NCI-H2171 treated with DMSO at 0.1 percent for 48 hours (cell line): ENCODE data around the gene PPP1R14B.

ENCODE experiments used
- DNase-seq: peaks from one replicate; lab custom pipeline; 2025; lab: John Stamatoyannopoulos, UW

Gene PPP1R14B

DNA sequence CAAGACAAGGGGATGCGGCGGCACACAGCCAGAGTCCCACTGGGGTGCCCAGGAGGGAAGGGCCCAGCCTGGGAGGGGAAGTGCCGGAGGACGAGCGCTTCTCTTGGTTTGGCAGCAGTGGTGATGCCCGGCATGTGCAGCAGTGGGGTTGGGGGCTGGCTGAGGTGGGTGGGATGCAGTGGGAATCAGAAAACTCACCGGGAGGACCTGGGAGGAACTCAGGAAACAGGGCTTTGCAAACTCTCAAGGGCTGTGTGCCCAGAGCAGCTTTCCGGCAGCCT is 37.2 kb downstream of the PPP1R14B start:
- no peak for DNase-seq

DNA sequence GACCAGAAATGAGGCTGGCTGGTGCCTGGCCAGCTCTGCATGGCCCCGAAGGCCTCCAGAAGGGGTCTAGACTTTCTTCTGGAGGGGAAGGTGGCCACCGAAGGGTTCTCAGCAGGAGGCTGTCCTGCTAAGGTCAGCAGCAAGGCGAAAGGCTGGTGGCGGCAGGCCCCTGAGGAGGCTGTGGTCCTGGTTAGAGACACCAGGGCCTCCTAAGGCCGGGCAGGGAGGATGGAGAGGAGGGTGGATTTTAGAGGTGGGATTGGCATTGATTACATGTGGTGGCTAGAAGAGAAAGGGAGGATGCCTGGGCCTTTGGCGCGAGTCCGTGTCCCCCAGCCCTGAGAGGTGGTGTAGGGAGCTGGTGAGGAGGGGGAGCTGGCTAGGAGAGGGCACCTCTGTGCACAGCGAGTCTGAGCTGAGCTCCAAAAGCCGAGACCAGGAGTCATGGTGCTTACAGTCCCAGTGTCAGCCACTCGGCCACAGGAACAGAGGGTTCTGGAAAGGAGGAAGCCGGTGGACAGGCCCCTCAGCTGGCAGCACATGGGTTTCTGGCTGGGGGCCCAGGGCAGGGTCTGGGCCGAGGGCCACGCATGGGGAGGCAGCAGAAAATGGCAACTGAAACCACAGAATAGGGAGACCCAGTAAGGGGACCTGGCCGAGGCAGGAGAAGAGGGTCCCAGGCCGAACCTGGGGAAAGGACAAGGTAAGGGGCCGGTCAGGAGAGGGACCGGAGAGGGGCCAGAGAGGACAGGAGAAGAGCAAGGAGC is 37.8 kb downstream of the PPP1R14B start:
- DNase-seq: no peak

DNA sequence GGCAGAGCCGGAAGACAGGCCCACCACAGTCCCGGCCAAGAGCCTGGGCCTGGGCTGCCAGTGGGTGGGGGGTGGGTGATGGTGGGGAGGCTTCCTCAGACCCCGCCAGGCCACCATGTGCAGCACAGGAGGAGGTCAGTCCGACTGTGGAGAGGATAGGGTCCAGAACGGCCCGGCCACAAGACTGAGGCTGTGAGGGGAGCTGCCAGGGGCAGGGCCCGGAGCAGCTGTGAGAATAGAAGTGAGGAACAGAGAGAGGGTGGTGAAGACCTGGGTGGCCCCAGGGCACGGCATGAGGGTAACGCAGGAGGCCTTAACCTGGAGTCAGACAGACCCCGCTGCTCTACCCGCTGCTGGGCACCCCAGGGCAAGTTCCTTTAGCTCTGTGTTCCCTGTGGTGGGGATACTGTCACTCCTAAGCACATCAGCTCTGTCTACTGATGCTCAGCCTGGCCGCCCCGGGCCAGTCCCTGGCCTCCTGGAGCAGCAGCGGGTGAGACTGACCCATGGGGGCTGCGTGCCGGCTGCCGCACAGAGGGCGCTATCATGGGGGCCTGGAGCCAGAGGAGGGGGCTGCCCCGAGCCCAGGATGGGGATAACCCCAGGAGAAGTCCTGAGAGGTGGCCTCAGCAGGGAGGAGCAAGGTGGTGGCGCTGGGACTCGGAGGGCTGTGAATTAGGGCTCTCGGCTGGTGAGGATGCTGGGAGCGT is 38.5 kb downstream of the PPP1R14B start:
- DNase-seq: no peak

DNA sequence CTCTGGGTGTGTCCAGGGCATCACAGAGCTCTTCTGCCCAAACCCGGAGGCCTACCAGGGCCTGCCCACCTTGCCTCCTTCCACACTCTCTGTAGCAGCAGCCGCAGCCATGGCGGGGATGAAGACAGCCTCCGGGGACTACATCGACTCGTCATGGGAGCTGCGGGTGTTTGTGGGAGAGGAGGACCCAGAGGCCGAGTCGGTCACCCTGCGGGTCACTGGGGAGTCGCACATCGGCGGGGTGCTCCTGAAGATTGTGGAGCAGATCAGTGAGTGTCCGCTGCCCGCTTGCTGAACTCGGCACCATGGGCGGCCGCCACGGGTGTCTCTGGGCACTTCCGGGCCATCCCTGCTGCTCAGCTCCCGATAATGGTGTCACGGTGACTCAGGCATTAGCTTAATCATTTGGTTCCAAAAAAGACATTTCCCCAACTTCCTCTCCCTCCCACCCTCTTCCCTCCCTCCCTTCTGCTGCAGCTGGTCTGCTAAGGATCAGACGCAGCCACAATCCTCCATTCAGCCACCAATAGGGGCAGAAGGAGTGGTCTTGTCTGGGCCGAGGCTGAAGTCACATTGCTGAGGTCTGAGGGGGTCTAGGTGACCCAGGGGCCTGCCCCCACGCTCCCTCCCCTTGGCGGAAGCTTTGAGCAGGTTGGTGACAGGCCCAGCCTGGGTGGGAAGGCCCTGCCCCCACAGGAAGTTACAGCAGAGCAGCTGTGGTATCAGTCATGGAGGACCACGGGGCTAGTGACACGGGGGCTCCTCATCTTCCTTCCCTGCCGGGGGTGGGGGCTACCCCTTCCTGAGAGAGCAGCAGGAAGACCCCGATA is 39.3 kb downstream of the PPP1R14B start:
- DNase-seq: no peak

DNA sequence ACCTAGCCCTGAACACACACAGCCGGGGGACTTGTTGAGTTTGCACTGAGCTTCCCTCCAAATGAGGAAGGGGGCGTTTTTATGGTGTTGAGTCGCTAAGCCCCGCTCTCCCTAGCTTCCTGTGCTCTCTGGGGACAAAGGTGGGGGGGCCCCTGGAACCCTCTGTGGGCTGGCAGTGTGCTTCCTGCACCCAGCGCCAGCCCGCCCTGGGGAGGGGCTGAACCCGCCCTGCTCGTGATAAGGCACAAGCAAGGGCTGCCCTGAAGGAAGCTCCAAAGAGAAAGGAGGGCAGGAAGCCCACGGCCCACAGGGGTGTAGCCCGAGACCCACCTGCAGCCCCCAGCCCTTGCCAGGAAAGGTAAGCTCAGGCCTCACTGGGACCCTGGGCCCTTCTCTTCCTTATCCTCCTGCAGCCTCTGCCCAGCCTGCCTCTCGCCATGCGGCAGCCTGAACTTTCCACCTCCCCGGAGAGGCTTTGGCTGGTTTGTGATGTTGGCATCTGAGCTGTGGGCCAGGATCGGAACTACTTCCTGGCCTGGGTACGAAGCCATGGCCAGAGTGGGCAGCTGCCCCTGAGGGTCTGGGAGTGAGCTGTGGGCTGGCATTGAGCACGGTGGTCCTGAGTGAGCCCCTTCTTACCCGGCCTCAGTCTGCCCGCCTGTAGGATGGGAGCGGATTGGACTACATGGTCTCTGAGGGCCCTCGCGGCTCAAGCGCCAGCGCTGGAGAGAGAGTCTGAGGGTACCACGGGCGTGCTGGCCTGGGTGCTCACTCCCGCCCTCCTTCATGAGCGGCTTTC is 40.1 kb downstream of the PPP1R14B start, which contains the start of gene FERMT3:
TSS of gene FERMT3 (plus strand) at position 265 of the 799 bp plus-strand sequence. CDS start 644 bp downstream, outside the sequence.
- DNase-seq: no peak

GRCh38 chr11:64204464-64204989 is 42.2 kb downstream of the PPP1R14B start:
- peak; percentile 99 for DNase-seq

GRCh38 chr11:64204080-64204440 is 42.7 kb downstream of the PPP1R14B start:
- no peak for DNase-seq

DNA sequence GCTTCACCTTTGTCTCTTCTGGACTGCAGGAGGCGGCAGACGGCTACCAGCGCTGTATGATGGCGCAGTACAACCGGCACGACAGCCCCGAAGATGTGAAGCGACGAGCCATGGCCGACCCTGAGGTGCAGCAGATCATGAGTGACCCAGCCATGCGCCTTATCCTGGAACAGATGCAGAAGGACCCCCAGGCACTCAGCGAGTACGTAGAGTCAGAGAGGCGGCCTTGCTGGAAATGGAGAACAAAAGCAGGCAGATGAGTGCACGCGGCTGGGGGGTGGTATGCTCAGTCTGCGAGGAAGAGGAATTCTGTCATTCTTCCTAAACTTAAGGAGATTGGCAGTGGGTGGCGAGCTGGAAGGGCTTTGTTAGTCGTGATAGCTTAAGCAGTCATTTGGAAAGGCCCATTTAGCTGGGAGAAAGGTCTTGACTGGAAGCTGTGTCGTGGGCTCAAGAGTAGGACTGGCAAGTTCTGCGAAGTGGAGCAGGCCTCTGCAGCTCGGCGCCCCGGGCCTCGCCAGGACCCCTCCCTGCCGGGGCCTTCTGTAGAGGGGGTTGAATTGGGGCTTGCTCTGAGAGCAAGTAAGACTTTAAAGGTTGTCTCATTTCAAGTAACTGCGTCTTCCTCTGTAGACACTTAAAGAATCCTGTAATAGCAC is 43.2 kb downstream of the PPP1R14B start:
- no peak for DNase-seq

GRCh38 chr11:64202992-64203391 is 43.8 kb downstream of the PPP1R14B start:
- DNase-seq: no peak

DNA sequence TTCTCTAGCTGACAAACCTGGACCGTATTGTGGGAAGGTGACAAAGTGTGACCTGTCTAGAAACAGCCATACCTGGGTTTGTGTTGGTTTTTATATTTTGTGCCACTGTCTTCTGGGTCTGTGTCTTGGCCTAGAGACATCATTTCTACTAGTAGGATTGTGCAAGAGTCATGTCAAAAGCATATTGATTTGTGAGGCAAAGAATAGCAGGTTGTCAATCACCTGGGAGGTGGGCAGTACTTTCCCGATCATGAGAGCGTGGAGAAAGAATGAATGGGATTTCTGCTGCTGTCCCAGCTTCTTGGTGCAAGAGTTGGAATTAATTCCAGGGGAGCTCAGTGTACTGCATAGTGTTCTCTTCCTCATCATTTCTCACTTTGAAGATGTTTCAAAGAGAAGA is 45.2 kb downstream of the PPP1R14B start:
- DNase-seq: no peak

DNA sequence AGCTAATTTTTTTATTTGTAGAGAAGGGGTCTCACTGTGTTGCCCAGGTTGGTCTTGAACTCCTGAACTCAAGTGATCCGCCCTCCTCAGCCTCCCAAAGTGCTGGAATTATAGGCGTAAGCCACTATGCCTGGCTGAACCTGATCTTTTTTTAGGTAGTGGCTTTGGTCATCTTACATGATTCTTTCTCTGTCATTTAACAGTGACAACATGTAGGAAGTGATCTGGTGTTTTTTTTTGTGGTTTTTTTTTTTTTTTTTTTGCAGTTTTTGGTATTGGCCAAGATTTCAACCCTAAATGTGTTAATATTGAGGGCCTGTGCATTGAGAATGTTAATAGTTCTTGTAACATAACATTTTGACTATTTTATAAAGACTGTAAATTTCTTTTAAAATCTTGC is 48.2 kb downstream of the PPP1R14B start:
- DNase-seq: no peak

DNA sequence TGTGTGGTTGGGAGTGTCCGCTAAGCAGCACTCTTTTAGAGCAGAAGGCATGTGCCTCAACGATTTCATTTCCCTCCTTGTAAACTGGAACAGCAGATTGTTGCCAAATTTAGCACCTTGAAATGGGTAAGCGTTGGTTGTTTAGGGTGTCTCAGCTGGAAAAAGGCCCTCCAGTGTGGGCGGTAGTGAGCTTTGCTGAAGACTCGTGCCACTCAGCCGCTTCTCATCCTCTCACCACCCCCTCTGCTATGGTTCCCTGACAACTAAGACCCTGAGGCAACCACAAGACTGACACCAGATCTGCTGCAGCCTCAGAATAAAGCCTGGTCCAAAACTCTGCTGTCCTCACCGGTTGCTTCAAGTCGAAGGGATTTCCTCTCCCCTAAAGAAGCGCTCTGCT is 50.1 kb downstream of the PPP1R14B start:
- DNase-seq: no peak
